Jurkat, Clone E6-1 (cell line): ENCODE measurements around the gene DGKD.

ENCODE experiments used
- DNase-seq: peaks from one replicate; pipeline ENCODE4 v3.0.0-alpha.2; 2011; ENCODE audit warnings: low read depth, low spot score
- H3K4me3 ChIP-seq: 2 replicates; pipeline ENCODE4 v1.5.1; 2011; ENCODE audit warnings: mild to moderate bottlenecking, low read length, control low read depth, moderate library complexity

DGKD gene

DNA sequence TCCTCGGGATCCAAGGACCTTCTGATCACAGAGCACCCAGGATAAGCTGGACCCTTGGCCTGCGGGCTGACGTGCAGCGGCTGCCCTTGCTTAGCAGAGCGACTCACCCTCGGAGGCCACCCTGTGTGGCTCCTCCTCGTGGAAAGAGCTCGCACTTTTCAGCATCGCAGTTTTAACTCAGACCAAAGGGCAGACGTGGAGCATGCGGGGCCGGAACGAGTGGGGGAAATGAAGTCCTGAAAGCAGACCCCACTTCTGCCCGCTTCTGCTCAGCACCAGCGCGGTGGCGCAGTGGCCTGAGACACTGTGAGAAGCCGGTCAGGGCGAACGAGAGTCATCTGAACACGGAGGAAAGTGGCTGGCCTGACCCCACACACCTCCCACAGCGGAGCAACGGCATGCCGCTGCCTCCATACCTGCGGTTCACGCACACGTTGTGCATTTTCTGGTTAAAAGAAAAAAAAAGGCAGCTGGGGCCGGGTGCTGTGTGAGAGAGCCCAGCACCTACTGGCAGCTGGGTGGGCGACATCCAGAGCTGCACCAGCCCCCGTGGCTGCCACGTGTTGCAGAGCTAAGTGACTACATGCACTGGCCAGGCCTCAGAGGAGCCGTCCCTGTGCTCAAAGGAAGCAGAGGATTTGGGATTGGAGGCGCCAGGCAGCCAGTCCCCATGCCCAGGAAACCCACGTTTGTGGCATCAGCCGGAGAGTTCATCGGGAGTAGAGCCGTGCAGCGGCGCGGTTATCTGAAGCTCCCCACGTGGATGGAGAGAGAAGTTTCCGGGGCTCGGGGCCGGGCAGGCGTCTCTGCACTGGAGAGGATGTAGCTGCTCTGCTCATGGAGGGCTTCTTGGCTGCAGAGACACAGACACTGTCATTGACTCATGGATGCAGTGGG, 122.6 kb downstream of the DGKD start:
- no peak overlapping the region for H3K4me3 ChIP-seq
- DNase-seq: no peak

DNA sequence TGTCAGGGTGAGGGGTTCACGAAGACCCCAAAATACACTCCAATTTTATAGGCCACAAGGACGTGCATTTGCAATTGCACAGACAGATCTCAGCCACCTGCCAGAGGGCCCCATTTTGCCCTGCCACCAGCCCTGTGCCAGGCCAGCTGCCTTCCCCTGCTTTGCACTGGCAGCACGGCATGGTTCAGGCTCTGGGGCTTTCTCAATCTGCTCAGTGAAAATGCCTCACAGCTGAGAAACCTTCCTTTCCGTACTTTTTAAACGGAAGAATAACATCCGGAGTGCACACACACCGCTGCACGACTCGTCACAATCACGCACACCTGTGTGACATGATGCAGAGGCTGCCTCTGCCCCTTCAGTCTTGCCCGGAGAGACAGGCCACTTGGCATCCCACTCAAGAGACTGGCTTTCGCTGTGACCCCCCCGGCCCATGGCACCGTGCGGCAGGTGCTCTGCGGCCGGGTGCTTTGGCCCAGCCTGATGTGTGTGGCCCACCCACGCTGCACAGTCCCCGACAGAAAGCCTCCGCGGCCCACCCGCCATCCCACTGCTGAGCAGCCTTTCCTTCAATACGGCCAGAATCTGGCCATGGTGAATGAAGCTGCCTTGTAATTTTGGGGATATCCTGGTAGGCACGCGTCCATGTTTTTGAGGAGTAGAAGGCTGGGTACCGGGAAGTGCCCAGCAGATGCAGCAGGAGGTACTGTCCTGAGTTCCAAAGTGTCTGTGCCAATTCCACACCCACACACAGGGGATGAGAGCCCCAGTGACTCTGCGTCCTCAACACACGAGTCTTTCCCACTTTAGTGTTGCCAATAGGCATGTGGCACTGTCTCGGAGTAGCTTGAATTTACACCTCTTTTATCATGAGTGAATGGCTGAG, 123.5 kb downstream of the DGKD start:
- H3K4me3 ChIP-seq: no peak overlapping the region
- DNase-seq: no peak

DNA sequence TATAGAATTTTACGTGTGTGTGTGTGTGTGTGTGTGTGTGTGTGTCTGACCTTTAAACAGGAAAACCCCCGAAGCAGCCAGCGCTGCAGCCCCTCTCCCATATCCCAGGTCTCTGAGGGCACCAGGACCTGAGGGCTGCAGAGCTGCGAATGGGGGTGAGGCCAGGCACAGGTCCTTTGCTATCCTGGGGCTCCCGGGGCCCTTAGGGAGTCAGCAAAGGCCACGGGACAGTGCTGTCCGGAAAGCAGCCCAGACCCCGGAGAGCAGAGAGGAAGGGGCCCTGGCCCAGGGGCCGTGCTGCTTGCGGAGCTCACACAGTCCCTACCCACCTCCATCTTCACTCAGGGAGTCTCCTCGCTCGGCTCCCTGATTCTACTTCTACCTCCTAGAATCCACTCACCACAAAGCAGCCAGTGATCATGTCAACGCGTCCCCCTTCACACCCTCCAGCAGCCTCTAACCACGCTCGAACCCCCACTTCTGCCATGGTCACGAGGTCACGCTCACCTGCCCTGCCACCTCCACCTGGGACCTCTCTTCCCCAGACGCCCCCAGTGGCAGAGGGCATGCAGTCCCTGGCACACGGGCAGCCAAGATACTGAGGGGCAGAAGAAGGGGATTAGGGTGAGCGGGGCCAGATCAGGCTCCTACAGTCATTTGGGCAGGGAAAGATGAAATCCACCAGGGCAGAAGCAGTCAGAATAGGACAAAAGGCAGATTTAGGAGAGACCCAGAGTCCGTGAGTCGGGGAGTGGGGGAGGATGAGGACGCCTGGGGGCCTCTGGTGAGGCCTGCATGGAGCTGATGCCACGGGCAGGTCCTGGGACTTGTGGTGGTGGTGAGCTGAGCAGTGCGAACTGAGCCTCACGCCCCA, 125.6 kb downstream of the DGKD start:
- H3K4me3 ChIP-seq: no peak overlapping the region
- no peak for DNase-seq

DNA sequence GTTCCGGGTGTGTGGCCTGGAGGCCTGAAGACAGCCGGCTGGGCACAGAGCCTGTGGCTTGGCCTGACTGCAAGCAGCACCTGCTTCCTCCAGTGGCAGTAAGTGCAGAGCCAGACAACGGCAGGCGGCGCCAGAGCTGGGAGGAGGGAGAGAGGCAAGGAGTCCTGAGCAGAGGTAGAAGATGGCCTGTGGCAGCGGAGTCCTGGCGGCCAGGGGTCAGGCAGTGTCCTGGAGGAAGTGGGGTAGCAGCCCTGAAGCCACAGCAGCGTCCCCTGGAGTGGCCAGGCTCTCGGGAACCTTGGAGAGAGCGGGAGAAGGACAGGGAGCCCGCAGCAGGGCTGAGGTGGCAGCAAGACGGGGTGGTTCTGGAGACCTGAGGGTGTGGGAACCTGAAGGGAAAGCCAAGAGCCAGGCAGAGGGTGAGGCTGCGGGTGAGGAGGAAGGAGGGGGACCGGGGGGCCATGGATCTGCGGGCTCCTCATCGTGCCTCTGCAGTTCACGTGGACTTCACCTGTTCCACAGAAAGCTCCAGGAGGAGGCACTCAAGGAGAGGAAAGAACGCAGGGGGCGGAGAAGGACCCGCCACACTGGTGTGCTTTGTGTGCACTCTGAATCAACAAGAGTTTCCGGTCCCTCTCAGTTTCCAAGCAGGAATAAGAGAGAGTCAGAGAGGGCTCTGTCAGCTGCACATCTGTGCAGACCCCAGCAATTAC, 126.4 kb downstream of the DGKD start:
- DNase-seq: no peak

DNA sequence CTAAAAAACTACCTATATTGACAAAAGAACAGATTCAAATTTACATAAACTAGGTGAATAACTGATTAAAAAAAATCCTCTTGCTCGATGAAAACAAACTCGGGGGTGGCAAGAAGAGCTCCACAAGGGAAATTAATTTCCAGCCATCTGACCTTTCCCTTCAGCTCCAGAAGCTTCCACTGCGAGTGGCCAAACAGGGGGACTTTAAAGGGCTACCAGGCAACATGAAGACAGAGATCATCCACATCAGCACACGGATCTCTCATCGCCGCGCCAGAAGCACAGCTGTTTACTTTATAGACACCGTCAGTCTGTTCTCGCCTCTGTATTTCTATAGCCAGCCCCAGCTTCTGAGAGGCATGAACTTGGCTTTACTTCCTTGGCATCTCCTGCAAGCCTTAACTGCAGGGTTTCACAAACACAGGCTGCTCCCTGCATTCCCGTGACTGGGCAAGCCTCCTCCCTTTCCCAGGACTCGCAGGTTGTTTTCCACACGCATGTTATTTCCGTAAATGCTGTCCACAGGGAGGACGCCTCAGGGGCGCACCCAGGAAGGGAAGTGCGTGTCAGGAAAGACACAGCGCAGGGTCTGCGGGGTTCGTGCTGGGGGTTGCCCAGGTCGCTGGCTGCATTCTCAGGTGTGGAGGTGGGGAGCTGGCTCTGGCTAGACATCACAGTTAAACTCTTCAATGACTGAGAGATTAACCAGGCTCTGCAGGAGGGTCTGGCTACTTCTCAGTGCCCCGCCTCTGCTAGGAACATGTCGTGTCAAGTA, 127.3 kb downstream of the DGKD start:
- DNase-seq: no peak
- no peak overlapping the region for H3K4me3 ChIP-seq

More for the DNA sequence above, 126.4 kb downstream of the DGKD start:
- H3K4me3 ChIP-seq: no peak overlapping the region

DNA sequence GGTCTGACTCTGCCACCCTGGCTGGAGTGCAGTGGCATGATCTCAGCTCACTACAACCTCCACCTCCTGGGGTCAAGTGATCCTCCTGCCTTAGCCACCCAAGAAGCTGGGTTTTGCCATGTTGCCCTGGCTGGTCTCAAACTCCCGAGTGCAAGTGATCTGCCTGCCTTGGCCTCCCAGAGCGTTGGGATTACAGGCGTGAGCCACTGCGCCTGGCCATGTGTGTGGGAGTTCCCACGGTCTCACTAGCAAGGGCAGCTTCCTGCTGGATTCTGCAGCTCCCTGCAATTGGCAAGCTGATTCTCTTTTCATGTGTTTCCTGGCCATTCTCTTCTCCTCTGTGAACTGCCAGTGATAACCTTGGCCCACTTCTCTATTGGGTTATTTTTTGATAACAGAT, 128.3 kb downstream of the DGKD start:
- DNase-seq: no peak
- no peak overlapping the region for H3K4me3 ChIP-seq

DNA sequence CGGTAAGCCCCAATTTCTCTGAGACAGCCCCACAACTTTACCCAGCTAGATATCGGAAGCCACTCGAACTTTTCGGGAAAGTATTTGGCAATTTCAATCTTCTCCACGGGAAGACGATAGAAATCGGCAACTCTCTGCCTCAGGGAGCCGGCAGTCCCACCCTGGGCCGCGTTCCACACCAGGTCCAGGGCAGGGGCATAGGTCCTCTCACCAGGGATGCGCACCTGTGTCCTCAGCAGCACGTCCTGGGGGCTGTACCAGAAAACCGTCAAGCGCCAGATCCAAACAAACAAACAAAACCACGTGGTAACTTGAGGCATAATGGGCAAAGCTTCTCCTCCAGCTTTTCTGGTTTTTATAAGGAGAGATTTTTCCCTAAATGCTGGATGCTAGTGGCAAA, 131.4 kb downstream of the DGKD start:
- H3K4me3 ChIP-seq: no peak overlapping the region
- DNase-seq: no peak

DNA sequence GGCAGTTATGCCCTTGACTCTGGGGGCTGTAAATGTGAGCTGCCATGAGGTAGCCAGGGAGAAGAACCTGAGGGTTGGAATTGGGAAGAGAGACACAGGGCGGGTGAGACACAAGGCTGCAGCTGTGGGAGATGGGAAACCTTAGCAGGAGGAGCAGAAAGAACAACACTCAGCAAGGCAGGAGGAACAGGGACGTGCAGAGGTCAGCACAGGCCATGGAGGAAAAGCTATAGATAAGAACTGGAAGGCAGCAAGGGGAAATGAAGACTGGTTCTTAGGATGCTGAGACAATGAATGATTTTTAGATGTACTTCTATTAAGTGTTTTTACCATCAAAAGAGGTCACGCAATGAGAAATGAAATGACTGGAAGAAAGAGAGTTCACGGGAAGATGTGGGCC, 132.1 kb downstream of the DGKD start:
- no peak for DNase-seq
- H3K4me3 ChIP-seq: no peak overlapping the region

DNA sequence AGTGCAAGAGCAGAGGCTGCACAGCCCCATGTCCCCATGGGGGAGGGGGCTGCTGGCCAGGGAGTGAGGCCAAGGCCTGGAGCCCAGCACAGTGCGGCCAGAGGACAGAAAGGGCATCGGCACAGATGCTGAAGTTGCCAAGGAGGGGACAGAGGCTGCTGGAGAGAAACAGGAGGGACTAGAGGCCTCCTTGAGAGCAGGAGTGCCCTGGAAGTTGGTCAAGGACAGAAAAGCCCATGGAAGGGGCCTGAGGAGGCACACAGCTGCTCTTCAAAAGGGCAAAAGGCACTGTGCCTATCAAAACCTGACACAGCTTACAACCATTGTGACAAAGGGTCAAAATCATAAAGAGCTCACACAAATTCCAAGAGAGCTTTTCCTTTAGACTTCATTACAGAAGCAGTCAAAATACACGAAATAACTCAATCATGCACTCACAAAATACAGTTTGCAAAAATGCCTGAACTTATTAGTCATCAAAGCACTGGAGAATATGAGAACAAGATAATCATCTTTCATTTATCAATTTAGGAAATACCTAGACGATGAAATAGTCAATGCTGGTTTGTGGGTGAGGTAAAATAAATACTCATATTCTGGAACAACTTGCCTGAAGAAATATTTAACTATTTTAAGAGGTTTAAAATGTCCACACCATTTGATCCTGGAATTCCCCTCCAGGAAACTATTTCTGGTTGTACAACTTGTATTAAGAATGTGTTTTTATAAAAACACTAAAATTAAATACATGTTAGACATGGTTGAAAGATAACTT, 132.7 kb downstream of the DGKD start:
- DNase-seq: no peak

DNA sequence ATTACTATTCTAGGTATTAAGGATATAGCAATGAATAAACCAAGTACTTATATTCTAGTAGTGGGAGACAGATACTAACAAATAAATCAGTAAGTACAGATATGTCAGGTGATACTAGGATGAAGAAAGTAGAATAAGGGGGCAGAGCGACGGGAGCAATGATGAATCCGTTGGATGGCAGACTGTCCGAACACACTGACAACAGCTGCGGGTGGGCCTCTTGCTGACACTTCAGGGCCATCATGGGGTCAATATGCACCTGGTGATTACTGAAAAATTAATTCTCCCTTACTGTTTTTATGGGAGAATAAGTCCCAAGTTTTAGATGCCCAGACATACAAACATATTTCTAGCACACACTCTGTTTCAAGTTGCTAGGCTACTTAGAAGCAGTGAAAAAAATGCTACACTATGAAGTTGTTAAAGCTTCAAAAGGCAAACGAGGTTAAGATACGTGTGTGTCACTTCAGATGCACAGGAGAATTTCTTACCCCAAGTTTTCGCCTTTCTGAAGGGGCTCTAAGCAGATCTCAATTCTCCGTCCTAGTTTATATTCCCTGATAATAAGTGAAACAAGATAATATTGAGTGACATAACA, 133.6 kb downstream of the DGKD start:
- no peak overlapping the region for H3K4me3 ChIP-seq
- no peak for DNase-seq

More for the DNA sequence above, 132.7 kb downstream of the DGKD start:
- H3K4me3 ChIP-seq: no peak overlapping the region

DNA sequence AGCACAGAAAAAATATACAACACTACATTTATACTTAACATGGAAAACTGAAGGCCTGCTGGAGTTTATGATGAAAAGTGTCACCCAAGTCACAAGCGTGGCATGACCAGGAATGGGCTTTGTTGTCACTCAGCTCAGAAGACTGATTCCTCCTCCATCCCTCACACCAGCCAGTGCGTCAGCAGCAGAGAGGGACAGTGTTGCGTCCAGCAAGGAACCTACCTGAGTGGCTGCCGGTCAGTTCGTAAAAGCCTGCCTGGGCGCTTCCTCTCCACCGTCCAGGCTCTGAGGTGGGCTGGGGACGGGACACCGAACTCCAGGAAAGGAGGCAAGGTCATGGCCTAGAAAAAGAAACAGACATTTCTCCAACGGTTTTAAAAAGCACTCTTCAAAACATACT, 134.8 kb downstream of the DGKD start:
- no peak for DNase-seq

DNA sequence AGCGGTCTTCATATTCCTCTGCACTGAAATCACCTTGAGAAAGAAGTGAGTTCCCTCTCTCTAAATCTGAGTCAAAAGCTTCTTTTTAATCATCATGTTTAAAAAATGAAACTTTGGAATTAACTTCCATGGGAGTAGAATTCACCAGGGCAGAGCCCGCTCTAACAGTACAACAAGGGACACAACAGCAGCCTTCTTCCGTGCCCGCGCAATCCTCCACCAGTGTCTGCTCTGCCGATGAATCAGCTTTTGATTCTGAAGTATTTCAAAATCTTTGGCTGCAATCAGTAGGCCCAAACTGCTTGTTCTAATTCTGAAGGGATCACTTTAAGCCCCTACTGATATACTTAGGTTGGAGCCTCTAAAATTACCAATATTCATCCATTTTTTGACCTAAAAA, 135.4 kb downstream of the DGKD start:
- no peak overlapping the region for H3K4me3 ChIP-seq
- no peak for DNase-seq

More for the DNA sequence above, 134.8 kb downstream of the DGKD start:
- no peak overlapping the region for H3K4me3 ChIP-seq

DNA sequence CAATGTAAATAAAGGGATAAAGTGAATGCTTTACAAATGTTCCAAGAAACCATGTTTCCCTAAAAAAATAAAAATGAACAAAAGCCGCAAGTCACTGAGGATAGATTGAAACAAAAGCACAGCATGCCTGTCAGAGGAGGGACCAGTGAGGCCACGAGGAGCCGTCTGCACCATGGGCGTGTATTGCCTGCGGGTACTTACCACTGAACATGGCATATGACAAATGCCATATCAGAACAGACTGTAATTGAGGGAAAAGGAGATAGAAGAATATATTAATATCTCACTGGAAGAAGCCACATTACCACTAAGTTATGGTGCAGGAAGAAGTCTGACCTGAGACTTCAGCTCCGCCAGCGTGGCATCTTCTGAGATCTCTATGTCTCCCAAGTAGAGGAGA, 136.5 kb downstream of the DGKD start:
- H3K4me3 ChIP-seq: no peak overlapping the region
- no peak for DNase-seq

DNA sequence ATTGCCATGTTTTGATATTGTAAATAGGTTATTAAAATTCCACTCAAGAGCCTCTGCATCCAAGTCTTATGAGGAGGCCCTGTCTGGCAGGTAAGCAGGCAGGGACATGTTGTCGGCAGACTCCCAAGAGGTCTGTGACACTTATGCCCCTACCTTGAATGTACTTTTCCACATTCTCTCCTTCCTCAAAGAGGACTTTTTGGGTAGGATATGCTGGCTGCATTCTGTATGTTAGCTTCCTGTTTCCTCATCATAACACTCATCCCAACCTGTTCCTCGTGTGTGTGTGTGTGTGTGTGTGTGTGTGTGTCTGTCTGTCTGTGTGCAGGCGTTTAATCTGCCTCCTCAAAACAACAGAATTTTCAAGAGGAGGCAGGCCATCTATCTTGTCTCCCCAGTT, 137.0 kb downstream of the DGKD start:
- no peak overlapping the region for H3K4me3 ChIP-seq
- DNase-seq: no peak

DNA sequence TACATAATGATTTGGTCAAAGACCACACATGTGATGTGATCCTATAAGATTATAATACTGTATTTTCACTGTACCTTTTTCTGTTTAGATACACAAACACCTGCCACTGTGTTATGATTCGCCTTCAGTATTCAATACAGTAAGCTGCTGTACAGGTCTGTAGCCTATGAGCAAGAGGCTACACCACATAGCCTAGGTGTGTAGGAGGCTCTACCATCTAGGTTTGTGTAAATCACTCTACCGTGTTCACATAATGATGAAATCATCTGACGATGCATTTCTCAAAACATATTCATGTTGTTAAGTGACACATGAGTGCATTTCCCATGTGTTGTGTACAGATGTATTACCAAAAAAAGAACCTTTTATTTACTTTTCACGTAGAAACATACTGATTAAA, 137.8 kb downstream of the DGKD start:
- H3K4me3 ChIP-seq: no peak overlapping the region

DNA sequence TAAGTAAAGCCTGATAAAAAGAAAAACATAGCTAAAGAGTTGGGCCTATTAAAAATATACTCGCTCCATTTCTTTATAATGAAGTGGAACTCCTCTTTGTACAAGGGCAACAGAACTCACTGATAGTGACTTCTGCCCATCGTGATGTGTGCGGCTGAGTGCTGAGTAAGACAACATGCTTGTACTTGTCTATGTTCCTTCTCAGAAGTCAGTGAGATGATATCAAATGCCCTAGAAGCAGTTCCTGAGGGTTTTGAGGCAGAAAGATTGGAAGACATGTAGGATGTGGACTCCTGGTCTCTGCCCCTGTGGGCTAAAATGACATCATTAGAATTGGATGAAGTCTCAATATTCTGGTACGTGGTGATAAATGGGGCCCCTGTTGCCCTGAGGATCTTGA, 138.5 kb downstream of the DGKD start:
- H3K4me3 ChIP-seq: no peak overlapping the region
- no peak for DNase-seq

More for the DNA sequence above, 137.8 kb downstream of the DGKD start:
- DNase-seq: no peak
